DND-41 (cell line): ENCODE measurements around the gene C3orf20.

Experiments used
- ATAC-seq: fragments of 200-7000 bp; cut with Tn5 transposase; 3 replicates; pipeline ENCODE4 v1.9.1; 2021; ENCODE audit warnings: low read depth; ENCODE audit not compliant: insufficient read depth
- DNase-seq: peaks from one replicate; pipeline ENCODE4 v3.0.0-alpha.2; 2020
- H2AFZ ChIP-seq: 2 replicates; pipeline ENCODE4 v1.6.0; 2012; ENCODE audit warnings: low read depth, low read length
- H3K27ac ChIP-seq: 2 replicates; pipeline ENCODE4 v1.5.1; 2012; ENCODE audit warnings: low read length, inconsistent platforms
- H3K27me3 ChIP-seq: fragments of 200-600 bp; sonication (generic); 2 replicates; pipeline ENCODE4 v1.6.0; 2012; ENCODE audit warnings: low read length, mild to moderate bottlenecking, inconsistent platforms; ENCODE audit not compliant: insufficient read depth, poor library complexity
- H3K36me3 ChIP-seq: 2 replicates; pipeline ENCODE4 v1.5.1; 2012; ENCODE audit warnings: low read length, inconsistent platforms; ENCODE audit not compliant: insufficient read depth
- H3K4me1 ChIP-seq: 2 replicates; pipeline ENCODE4 v1.5.1; 2012; ENCODE audit warnings: mild to moderate bottlenecking, low read length; ENCODE audit not compliant: insufficient read depth
- H3K4me2 ChIP-seq: 2 replicates; pipeline ENCODE4 v1.6.0; 2012; ENCODE audit warnings: mild to moderate bottlenecking, moderate library complexity, low read length, inconsistent platforms; ENCODE audit not compliant: insufficient read depth
- H3K4me3 ChIP-seq, 2 experiments: fragments of 200-600 bp in 1 of 2; shearing (Covaris generic) in 1 of 2; 2 replicates each; pipeline ENCODE4 v1.5.1; 2012 to 2016; ENCODE audit warnings: inconsistent platforms in 2 of 2, low read length in 2 of 2, mild to moderate bottlenecking in 2 of 2, low read depth in 1 of 2, moderate library complexity in 1 of 2
- H3K79me2 ChIP-seq: 2 replicates; pipeline ENCODE4 v1.6.0; 2012; ENCODE audit warnings: low read length, inconsistent platforms; ENCODE audit not compliant: insufficient read depth
- H3K9ac ChIP-seq: 2 replicates; pipeline ENCODE4 v1.6.0; 2012; ENCODE audit warnings: low read depth, mild to moderate bottlenecking, inconsistent platforms, low read length, moderate library complexity
- H3K9me3 ChIP-seq: 2 replicates; pipeline ENCODE4 v1.5.1; 2012; ENCODE audit warnings: low read length, moderate library complexity, mild to moderate bottlenecking, inconsistent platforms; ENCODE audit not compliant: insufficient read depth, severe bottlenecking
- H4K20me1 ChIP-seq: 2 replicates; pipeline ENCODE4 v1.6.0; 2012; ENCODE audit warnings: low read length; ENCODE audit not compliant: insufficient read depth
- CTCF ChIP-seq: IDR thresholded peaks from 2 replicates; pipeline ENCODE4 v1.5.1; 2012; ENCODE audit warnings: borderline replicate concordance, low read length, moderate library complexity, mild to moderate bottlenecking; ENCODE audit not compliant: poor library complexity, severe bottlenecking; ENCODE audit errors: extremely low read depth
- EZH2 ChIP-seq: IDR thresholded peaks from 3 replicates; pipeline ENCODE4 v1.6.1; 2012; ENCODE audit warnings: borderline replicate concordance, low read depth, mild to moderate bottlenecking, moderate library complexity, low read length, inconsistent platforms; ENCODE audit not compliant: severe bottlenecking

The C3orf20 gene

GRCh38 chr3:14795996-14796395 is 121.1 kb downstream of the C3orf20 start:
- DNase-seq: no peak
- H3K36me3 ChIP-seq: no peaks in the 10 kb centered on the region
- H3K4me1 ChIP-seq: no peaks in the 10 kb centered on the region
- H3K4me2 ChIP-seq: no peak overlapping the region
- no peak overlapping the region for H3K9ac ChIP-seq
- no peaks in the 10 kb centered on the region for H4K20me1 ChIP-seq
- no peaks in the 10 kb centered on the region for H3K9me3 ChIP-seq
- no peak overlapping the region for H2AFZ ChIP-seq
- no peaks in the 10 kb centered on the region for H3K79me2 ChIP-seq
- peaks cover 5% of the 10 kb centered on the region for H3K27me3 ChIP-seq
- H3K4me3 ChIP-seq: no peak overlapping the region
- TF ChIP-seq EZH2 (no peak), CTCF (no peak)
- no peak overlapping the region for H3K27ac ChIP-seq
- no peak for ATAC-seq

GRCh38 chr3:14796403-14797077 is 121.6 kb downstream of the C3orf20 start:
- H3K9me3 ChIP-seq: no peaks in the 10 kb centered on the region
- no peak overlapping the region for H3K4me2 ChIP-seq
- no peak overlapping the region for H3K9ac ChIP-seq
- no peak for TF ChIP-seq CTCF
- no peak for TF ChIP-seq EZH2
- H3K27ac ChIP-seq: no peak overlapping the region
- H3K4me3 ChIP-seq: no peak overlapping the region
- H4K20me1 ChIP-seq: no peaks in the 10 kb centered on the region
- H2AFZ ChIP-seq: no peak overlapping the region
- DNase-seq (no peak), ATAC-seq (no peak)
- peaks cover 5% of the 10 kb centered on the region for H3K27me3 ChIP-seq
- no peaks in the 10 kb centered on the region for H3K36me3 ChIP-seq
- H3K4me1 ChIP-seq: no peaks in the 10 kb centered on the region
- no peaks in the 10 kb centered on the region for H3K79me2 ChIP-seq

GRCh38 chr3:14797731-14798130 is 122.8 kb downstream of the C3orf20 start:
- Histone ChIP-seq H3K79me2 (no peaks in the 10 kb centered on the region), H3K36me3 (no peaks in the 10 kb centered on the region), H3K4me1 (no peaks in the 10 kb centered on the region), H3K4me2 (no peak overlapping the region), H3K27ac (no peak overlapping the region), H4K20me1 (no peaks in the 10 kb centered on the region), H2AFZ (no peak overlapping the region), H3K9me3 (no peaks in the 10 kb centered on the region), H3K9ac (no peak overlapping the region), H3K4me3 (no peak overlapping the region), H3K27me3 (peaks cover 5% of the 10 kb centered on the region)
- no peak for DNase-seq
- TF ChIP-seq CTCF: no peak
- no peak for TF ChIP-seq EZH2
- ATAC-seq: no peak
